ENCODE data around the gene GJB1.
A peak's percentile ranks its signal among the peaks of the same experiment; 100 is the strongest.

Gene GJB1

GRCh38 chrX:71215338-71215912 lies 7.6 kb upstream of the GJB1 start:
- no peak for DNase-seq (ENCODE audit: low read depth)

- no peak for DNase-seq (ENCODE audit: low read depth)
Measured at GRCh38 chrX:71216485-71216884, 6.5 kb upstream of the GJB1 start.

GRCh38 chrX:71217298-71217697 lies 5.7 kb upstream of the GJB1 start:
- no peak for DNase-seq (ENCODE audit: low read depth)

- DNase-seq (ENCODE audit: low read depth), result no peak
Measured at GRCh38 chrX:71221145-71221544, 1.9 kb upstream of the GJB1 start.

GRCh38 chrX:71224098-71224708 lies 1.2 kb downstream of the GJB1 start:
- no peak for DNase-seq (ENCODE audit: low read depth)

- DNase-seq (ENCODE audit: low read depth), result no peak
Measured at GRCh38 chrX:71225009-71225408, 2.0 kb downstream of the GJB1 start.

GRCh38 chrX:71225676-71226075 lies 2.7 kb downstream of the GJB1 start:
- DNase-seq (ENCODE audit: low read depth), result no peak

GRCh38 chrX:71227370-71228062 lies 4.5 kb downstream of the GJB1 start:
- no peak for DNase-seq (ENCODE audit: low read depth)

GRCh38 chrX:71228063-71228642 lies 5.1 kb downstream of the GJB1 start:
- no peak for DNase-seq (ENCODE audit: low read depth)

- DNase-seq (ENCODE audit: low read depth), result no peak
Measured at GRCh38 chrX:71235482-71235881, 12.5 kb downstream of the GJB1 start.

GRCh38 chrX:71236836-71237235 lies 13.8 kb downstream of the GJB1 start:
- no peak for DNase-seq (ENCODE audit: low read depth)

- no peak for DNase-seq (ENCODE audit: low read depth)
Measured at GRCh38 chrX:71239781-71240180, 16.8 kb downstream of the GJB1 start.

GRCh38 chrX:71241301-71241700 lies 18.3 kb downstream of the GJB1 start:
- no peak for DNase-seq (ENCODE audit: low read depth)

- no peak for DNase-seq (ENCODE audit: low read depth)
Measured at GRCh38 chrX:71244359-71245128, 21.5 kb downstream of the GJB1 start.

GRCh38 chrX:71245159-71245558 lies 22.1 kb downstream of the GJB1 start:
- DNase-seq (ENCODE audit: low read depth), result no peak

- DNase-seq (ENCODE audit: low read depth), result no peak
Measured at GRCh38 chrX:71250841-71251240, 27.8 kb downstream of the GJB1 start.

- no peak for DNase-seq (ENCODE audit: low read depth)
Measured at GRCh38 chrX:71251466-71251973, 28.5 kb downstream of the GJB1 start.

GRCh38 chrX:71252221-71252620 lies 29.2 kb downstream of the GJB1 start:
- no peak for DNase-seq (ENCODE audit: low read depth)

- no peak for DNase-seq (ENCODE audit: low read depth)
Measured at GRCh38 chrX:71253253-71254091, 30.4 kb downstream of the GJB1 start.

GRCh38 chrX:71254092-71254963 lies 31.3 kb downstream of the GJB1 start, which contains the start of gene ZMYM3:
ZMYM3 (minus strand) TSS chrX:71254140; CDS start chrX:71253255, 885 bp downstream.
- DNase-seq (ENCODE audit: low read depth), result peak; percentile 63
